Kidney (tissue), 14 donors: Measurements from ENCODE around the gene CLDN20. TPM values are rescaled to one million over a fixed set of nuclear protein-coding genes. Genes with fewer than 3 reads are reported as not detected.

Experiments used
- DNase-seq, 5 donors: peaks; one replicate each; pipeline ENCODE4 v3.0.0-alpha.2; 2013 to 2020
- FAIRE-seq: peaks from 2 replicates; lab custom pipeline; 2012; peaks lifted over from hg19 to GRCh38; lab: Jason Lieb, UNC
- H3K27ac ChIP-seq, 2 donors: one replicate each; pipeline ENCODE4 v1.7.0; 2013; ENCODE audit warnings: low read depth in 2 of 2, low read length in 2 of 2, inconsistent platforms in 1 of 2
- H3K27me3 ChIP-seq: one replicate; pipeline ENCODE4 v1.7.1; 2013; ENCODE audit warnings: low read length, inconsistent platforms; ENCODE audit not compliant: control insufficient read depth, insufficient read depth
- H3K36me3 ChIP-seq, 3 donors: one replicate each; pipeline versions ENCODE4 v1.7.0 to v1.7.1; 2013; ENCODE audit warnings: low read length in 3 of 3, control low read depth in 1 of 3, inconsistent platforms in 1 of 3; ENCODE audit not compliant: insufficient read depth in 3 of 3, control insufficient read depth in 2 of 3
- H3K4me1 ChIP-seq, 3 donors: one replicate each; pipeline versions ENCODE4 v1.7.0 to v1.7.1; 2013; ENCODE audit warnings: low read length in 3 of 3, inconsistent platforms in 1 of 3, low read depth in 1 of 3; ENCODE audit not compliant: control insufficient read depth in 2 of 3, insufficient read depth in 2 of 3
- H3K4me3 ChIP-seq, 3 donors: one replicate each; pipeline versions ENCODE4 v1.7.0 to v1.8.1; 2013; ENCODE audit warnings: low read length in 3 of 3, control low read depth in 1 of 3, inconsistent platforms in 1 of 3
- H3K9ac ChIP-seq, 3 donors: one replicate each; pipeline versions ENCODE4 v1.7.0 to v1.7.1; 2013; ENCODE audit warnings: low read length in 3 of 3, control low read depth in 1 of 3, inconsistent platforms in 1 of 3
- H3K9me3 ChIP-seq, 3 donors: one replicate each; pipeline versions ENCODE4 v1.7.0 to v1.7.1; 2013; ENCODE audit warnings: low read length in 3 of 3, control low read depth in 1 of 3, inconsistent platforms in 1 of 3; ENCODE audit not compliant: control insufficient read depth in 2 of 3, insufficient read depth in 1 of 3
- CTCF ChIP-seq: IDR thresholded peaks from 3 replicates; pipeline ENCODE4 v1.5.1; 2012; ENCODE audit warnings: mild to moderate bottlenecking, moderate library complexity, borderline replicate concordance; ENCODE audit not compliant: insufficient read depth; ENCODE audit errors: extremely low read depth
- intact Hi-C: fragments of 100-400 bp; cut with DNase I; formaldehyde crosslinking; loops from one replicate; pipeline ENCODE4 v1.11.1; 2022
- polyA plus RNA-seq: library from polyadenylated mRNA; stranded (reverse); fragments of 350-450 nt; fragmentation: Illumina TruSeq; extraction: RNeasy Lipid Tissue Mini Kit (QIAGEN cat#74804); gene quantifications from one replicate; pipeline ENCODE4 v1.2.3, GENCODE V29; 2014; ENCODE audit warnings: low read depth, low replicate concordance; ENCODE audit not compliant: insufficient read depth
- total RNA-seq: library from RNA; stranded (reverse); fragmentation: NEBNext Ultra II Directional; extraction: Animal tissue kit (Norgen Biotek cat#: 25700); gene quantifications from one replicate; pipeline ENCODE4 v1.2.1, GENCODE V29; 2021
- donor health status: control.
- donor health status: control.
- donor health status: control.
- donor health status: control.
- donor health status: control.
- donor health status: DM: yes; HTN: yes; CAD: no.
- donor health status: Normal renal cell carcinoma (clear cell type).

The CLDN20 gene
- total and polyA plus RNA-seq, 2 donors from 2014 or later: 0.77 TPM; not detected in 1

- intact Hi-C loops: no loop called here
- no peaks in the 10 kb centered on the region for H3K9me3 ChIP-seq
- no peaks in the 10 kb centered on the region for H3K4me1 ChIP-seq
- no peaks in the 10 kb centered on the region for H3K36me3 ChIP-seq
- no peak overlapping the region for H3K9ac ChIP-seq
- no peak overlapping the region for H3K4me3 ChIP-seq
- no peak for TF ChIP-seq CTCF
- H3K27ac ChIP-seq: no peak overlapping the region
- no peaks in the 10 kb centered on the region for H3K27me3 ChIP-seq
- DNase-seq (no peak), FAIRE-seq (no peak)
Measured at GRCh38 chr6:155324172-155324571, 60.4 kb downstream of the CLDN20 start.

- DNase-seq (no peak), FAIRE-seq (no peak)
- no peak for TF ChIP-seq CTCF
- intact Hi-C loops: no loop called here
- Histone ChIP-seq H3K9me3 (no peaks in the 10 kb centered on the region), H3K4me1 (no peaks in the 10 kb centered on the region), H3K9ac (no peak overlapping the region), H3K27me3 (no peaks in the 10 kb centered on the region), H3K36me3 (no peaks in the 10 kb centered on the region), H3K27ac (no peak overlapping the region), H3K4me3 (no peak overlapping the region)
Measured at GRCh38 chr6:155324993-155325392, 61.2 kb downstream of the CLDN20 start.

- no peak overlapping the region for H3K4me3 ChIP-seq
- no peaks in the 10 kb centered on the region for H3K36me3 ChIP-seq
- no peak for TF ChIP-seq CTCF
- no peaks in the 10 kb centered on the region for H3K4me1 ChIP-seq
- intact Hi-C loops: no loop called here
- H3K9me3 ChIP-seq: no peaks in the 10 kb centered on the region
- no peak overlapping the region for H3K9ac ChIP-seq
- H3K27me3 ChIP-seq: no peaks in the 10 kb centered on the region
- DNase-seq: no peak
- H3K27ac ChIP-seq: no peak overlapping the region
- no peak for FAIRE-seq
Measured at GRCh38 chr6:155325700-155326516, 62.1 kb downstream of the CLDN20 start.

Other genes with a start within 250 kb of the CLDN20 start
- gene TFB1M, start 50.5 kb downstream of the CLDN20 start, total RNA-seq: 28.1 TPM
- 16.3 TPM for gene TFB1M, start 50.5 kb downstream of the CLDN20 start, polyA plus RNA-seq
- not detected for gene NOX3, start 191.8 kb downstream of the CLDN20 start, total RNA-seq
- not detected for gene NOX3, start 191.8 kb downstream of the CLDN20 start, polyA plus RNA-seq